GM12878 (cell line): ENCODE data around the gene KLRB1. TPM values are rescaled to one million over a fixed set of nuclear protein-coding genes. Genes with fewer than 3 reads are reported as not detected.
A peak's percentile ranks its signal among the peaks of the same experiment; 100 is the strongest.

Source experiments
- ATAC-seq: fragments of 200-7000 bp; cut with Tn5 transposase; 3 replicates; pipeline ENCODE4 v1.9.1; 2020; ENCODE audit warnings: mild to moderate bottlenecking, moderate library complexity
- BruUV-seq: library from RNA; stranded (reverse); fragments of 400-500 nt; replicated peaks from 2 replicates; lab custom pipeline; 2021; lab: Mats Ljungman, UMichigan
- CTCF ChIA-PET: fragments of 300-600 bp; sonication (Branson Sonifier 250); formaldehyde crosslinking; extraction: SDS; loops from one replicate; lab custom pipeline; 2021; ENCODE audit warnings: inconsistent platforms; lab: Yijun Ruan, JAX
- POLR2A ChIA-PET: fragments of 350-600 bp; formaldehyde crosslinking; extraction: SDS; loops from one replicate; lab custom pipeline; 2021; ENCODE audit warnings: inconsistent platforms; lab: Charles Lee
- RAD21 ChIA-PET: fragments of 300-600 bp; sonication (Branson Sonifier 250); formaldehyde crosslinking; loops from one replicate; lab custom pipeline; 2023; ENCODE audit warnings: antibody characterized with exemption; ENCODE audit not compliant: unreplicated experiment; lab: Charles Lee
- SMC1A ChIA-PET: fragments of 300-600 bp; sonication (Branson Sonifier 250); formaldehyde crosslinking; loops from one replicate; lab custom pipeline; 2023; ENCODE audit not compliant: unreplicated experiment, uncharacterized antibody; lab: Charles Lee
- DNase-seq: peaks from one replicate; pipeline ENCODE4 v3.0.0-alpha.2; 2011; ENCODE audit warnings: low read depth, low spot score
- FAIRE-seq: peaks from 3 replicates; lab custom pipeline; 2011; peaks lifted over from hg19 to GRCh38; lab: Jason Lieb, UNC
- H2AFZ ChIP-seq: 2 replicates; pipeline ENCODE4 v1.6.0; 2011; ENCODE audit warnings: low read depth, low read length, control low read depth; ENCODE audit not compliant: control insufficient read depth
- H3K27ac ChIP-seq: 2 replicates; pipeline ENCODE4 v1.5.1; 2011; ENCODE audit warnings: control low read depth; ENCODE audit not compliant: control insufficient read depth, insufficient read depth
- H3K27me3 ChIP-seq, 2 experiments: replicated peaks in 1 of 2; 2 replicates each; pipeline versions ENCODE4 v1.6.0 to v1.6.1; 2011; ENCODE audit warnings: low read length in 1 of 2; ENCODE audit not compliant: control insufficient read depth in 2 of 2, insufficient read depth in 2 of 2
- H3K36me3 ChIP-seq, 2 experiments: 2 replicates each; pipeline ENCODE4 v1.5.1; 2011; ENCODE audit warnings: low read length in 1 of 2; ENCODE audit not compliant: control insufficient read depth in 2 of 2, insufficient read depth in 2 of 2
- H3K4me1 ChIP-seq: 2 replicates; pipeline ENCODE4 v1.6.1; 2011; ENCODE audit warnings: mild to moderate bottlenecking, low read length, moderate library complexity, mixed read lengths; ENCODE audit not compliant: control insufficient read depth, insufficient read depth
- H3K4me2 ChIP-seq: 2 replicates; pipeline ENCODE4 v1.6.0; 2011; ENCODE audit warnings: control low read depth; ENCODE audit not compliant: control insufficient read depth, insufficient read depth
- H3K4me3 ChIP-seq: fragments of 200-600 bp; sonication (generic); 2 replicates; pipeline ENCODE4 v1.5.1; 2016
- H3K79me2 ChIP-seq: 2 replicates; pipeline ENCODE4 v1.6.0; 2011; ENCODE audit warnings: low read length; ENCODE audit not compliant: control insufficient read depth, insufficient read depth
- H3K9ac ChIP-seq: 2 replicates; pipeline ENCODE4 v1.8.0; 2011; ENCODE audit warnings: low read length, control low read depth, mixed read lengths; ENCODE audit not compliant: control insufficient read depth, insufficient read depth
- H3K9me3 ChIP-seq: replicated peaks from 3 replicates; pipeline ENCODE4 v1.5.1; 2011; ENCODE audit warnings: mild to moderate bottlenecking, low read length; ENCODE audit not compliant: control insufficient read depth, insufficient read depth
- H4K20me1 ChIP-seq: 2 replicates; pipeline ENCODE4 v1.6.0; 2011; ENCODE audit not compliant: control insufficient read depth, insufficient read depth
- BACH1 ChIP-seq: fragments of 450-650 bp; IDR thresholded peaks from 2 replicates; pipeline ENCODE4 v1.6.1; 2017; ENCODE audit warnings: mild to moderate bottlenecking, borderline replicate concordance
- CBFB ChIP-seq: IDR thresholded peaks from 2 replicates; pipeline ENCODE4 v1.6.1; 2016; ENCODE audit warnings: antibody characterized with exemption, low read depth
- GABPA ChIP-seq: IDR thresholded peaks from 2 replicates; pipeline ENCODE4 v1.6.1; 2014; ENCODE audit warnings: antibody characterized with exemption, low read depth, mild to moderate bottlenecking, inconsistent platforms
- GATAD2B ChIP-seq: fragments of 450-650 bp; conservative IDR thresholded peaks from 2 replicates; pipeline ENCODE4 v1.6.1; 2017; ENCODE audit warnings: low read depth, mild to moderate bottlenecking, moderate library complexity
- PAX5 ChIP-seq: IDR thresholded peaks from 2 replicates; pipeline ENCODE4 v1.6.1; 2011; ENCODE audit warnings: low read depth, low read length, borderline replicate concordance
- RAD21 ChIP-seq: IDR thresholded peaks from 2 replicates; pipeline ENCODE4 v1.6.1; 2011; ENCODE audit warnings: mild to moderate bottlenecking, low read depth, low read length, moderate library complexity; ENCODE audit not compliant: insufficient read depth
- SRF ChIP-seq, 2 experiments: IDR thresholded peaks; 2 replicates each; pipeline ENCODE4 v1.6.1; 2011; ENCODE audit warnings: low read depth in 2 of 2, low read length in 2 of 2, mild to moderate bottlenecking in 1 of 2, moderate library complexity in 1 of 2
- WRNIP1 ChIP-seq: IDR thresholded peaks from 2 replicates; pipeline ENCODE4 v1.6.1; 2011; ENCODE audit warnings: low read depth, low read length, improper control_type of control experiment, borderline replicate concordance
- ZNF217 ChIP-seq: fragments of 450-650 bp; IDR thresholded peaks from 2 replicates; pipeline ENCODE4 v1.6.1; 2017; ENCODE audit warnings: antibody characterized with exemption, mild to moderate bottlenecking
- WGBS: methylation state at CpG from one replicate; pipeline ENCODE4 v1.1.6; 2016; ENCODE audit warnings: low lambda C conversion rate; ENCODE audit not compliant: insufficient replicate concordance, insufficient coverage; ENCODE audit errors: missing lambda C conversion rate; 5-methylcytosine and 5-hydroxymethylcytosine counted together
- in situ Hi-C: fragments of 300-500 bp; cut with MboI; formaldehyde crosslinking; loops from 9 replicates; pipeline ENCODE4 v1.14.3; 2018; ENCODE audit warnings: mixed read lengths
- intact Hi-C: fragments of 100-400 bp; cut with micrococcal nuclease; formaldehyde crosslinking; loops from one replicate; pipeline ENCODE4 v1.14.2; 2022; ENCODE audit not compliant: unreplicated experiment
- polyA plus RNA-seq, 11 experiments: library from polyadenylated mRNA; depleted of rRNA in 4 of 11; unstranded in 6 of 11; stranded (reverse) in 5 of 11; fragments of >200 nt; fragmentation: Nextera tagmentation in 4 of 11; fragmentation: Illumina TruSeq in 1 of 11; extraction: Ambion mirVana in 4 of 11; extraction: Trizol in 1 of 11; gene quantifications; 1 replicate in 1 of 11; 2 replicates in 10 of 11; pipeline versions ENCODE4 v1.2.1 to v1.2.3, GENCODE V29; 2011 to 2016; ENCODE audit warnings: inconsistent platforms in 2 of 11, missing spikeins in 2 of 11, low read depth in 1 of 11
- total RNA-seq, 4 experiments: library from RNA; depleted of rRNA in 3 of 4; stranded (reverse); fragments of >200 nt in 3 of 4; fragmentation: Illumina TruSeq in 1 of 4; extraction: Trizol in 1 of 4; gene quantifications; 2 replicates each; pipeline versions ENCODE4 v1.2.1 to v1.2.3, GENCODE V29; 2013 to 2021
- TF ChIP-seq, protein P1 (sequence below): fragments of 450-650 bp; formaldehyde crosslinking; IDR thresholded peaks from 2 replicates; pipeline ENCODE4 v1.4.0; 2022; ENCODE audit warnings: mild to moderate bottlenecking, moderate library complexity
- TF ChIP-seq, protein P2 (sequence below): IDR thresholded peaks from 2 replicates; pipeline ENCODE4 v1.6.1; 2012; ENCODE audit warnings: low read depth, low read length, improper control_type of control experiment
- TF ChIP-seq, protein P3 (sequence below): fragments of 450-650 bp; formaldehyde crosslinking; IDR thresholded peaks from 2 replicates; pipeline ENCODE4 v1.4.0; 2020; ENCODE audit warnings: mild to moderate bottlenecking, moderate library complexity

KLRB1 gene
- total and polyA plus RNA-seq, 10 of the 15 experiments (the other 5 are each of a cell fraction or from before 2014, with no cell fraction given), result not detected

DNA sequence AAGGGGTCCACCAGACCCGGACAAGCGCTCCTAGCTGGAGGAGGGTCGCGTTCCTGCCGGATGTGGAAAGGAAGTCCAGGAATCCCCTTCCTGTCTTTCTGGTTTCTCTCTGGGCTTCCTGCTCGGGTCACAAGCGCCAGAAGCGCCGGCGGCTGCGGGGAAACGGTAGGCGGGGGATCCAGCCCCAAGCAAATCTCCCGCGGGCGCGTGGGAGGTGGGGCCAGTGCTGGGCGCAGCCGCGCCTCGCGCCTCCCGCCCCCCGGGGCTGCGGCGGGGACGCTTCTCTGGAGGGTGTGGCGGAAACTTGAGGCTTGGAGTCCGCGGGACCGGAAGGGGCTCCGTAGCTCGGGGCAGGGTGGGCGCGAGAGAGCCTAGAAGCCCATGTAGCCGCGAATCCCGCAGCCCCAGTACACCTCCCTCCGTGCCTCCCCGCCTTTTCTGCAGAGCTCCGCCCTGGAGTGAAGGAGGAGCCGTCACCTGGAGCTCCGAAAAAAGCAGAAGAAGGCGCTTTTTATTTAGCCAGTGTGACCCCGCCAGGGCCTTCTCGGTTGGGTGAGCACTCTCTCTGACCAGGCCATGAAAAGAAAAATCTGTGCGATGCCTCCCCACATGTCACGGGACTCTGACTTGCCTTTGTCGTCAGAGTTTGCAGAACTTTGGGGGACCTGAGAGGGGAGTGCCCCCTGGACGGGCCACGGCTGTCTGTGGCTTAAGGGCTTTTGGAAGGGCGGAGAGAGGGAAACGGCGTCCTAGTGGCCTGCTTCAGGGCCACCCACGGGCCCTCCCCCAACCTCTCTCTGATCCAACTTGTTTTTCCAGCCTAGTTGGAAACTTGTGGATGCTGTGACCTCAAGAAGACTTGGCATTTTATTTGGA lies 40.3 kb upstream of the KLRB1 start:
- no peaks in the 10 kb centered on the region for H3K27me3 ChIP-seq
- peak; percentile 89 for DNase-seq
- peak overlapping the region; percentile 73 for H3K9ac ChIP-seq
- ChIA-PET SMC1A (interaction anchor here (0.9 to 2.3 kb wide), 11 partner anchors 13 to 292 kb away, joined by 3 to 17 read pairs (median 4); partner anchors contain the start of gene CLEC2D), POLR2A (interaction anchor here (0.6 to 1.5 kb wide), 3 partner anchors 22 to 1678 kb away, joined by 3 to 7 read pairs (median 3); partner anchors contain the start of gene CLEC2D), RAD21 (interaction anchor here (0.7 to 1.9 kb wide), 8 partner anchors 9 to 95 kb away, joined by 3 to 14 read pairs (median 4); partner anchors contain the start of gene CLEC2D), CTCF (interaction anchor here (0.9 to 1.7 kb wide), 7 partner anchors 13 to 95 kb away, joined by 3 to 10 read pairs (median 4); partner anchors contain the start of gene CLEC2D)
- in situ Hi-C loops (loop anchor here (5.0 kb wide), 1 partner anchor 84 kb away; the partner anchor contains the start of gene CLECL1), intact Hi-C loops (loop anchor here (1.0 to 5.0 kb wide), 2 partner anchors 21 to 286 kb away; partner anchors contain the start of gene CLEC2D)
- FAIRE-seq, result peak; percentile 68
- H4K20me1 ChIP-seq, result no peaks in the 10 kb centered on the region
- peak; percentile 88 for ATAC-seq
- peak overlapping the region; percentile 79 for H3K4me3 ChIP-seq
- WGBS, result 1% methylated on average over 55 of the region's 55 CpGs
- peaks cover 3% of the 10 kb centered on the region; the same call in 2 of the 3 replicates for H3K9me3 ChIP-seq
- H3K4me2 ChIP-seq, result peak overlapping the region; percentile 97
- no peak overlapping the region; the same call in 1 of the 2 replicates for H2AFZ ChIP-seq
- H3K36me3 ChIP-seq, result no peaks in the 10 kb centered on the region
- H3K4me1 ChIP-seq, result peaks cover 14% of the 10 kb centered on the region
- H3K79me2 ChIP-seq, result peaks cover 35% of the 10 kb centered on the region
- BruUV-seq, result no TSS peak
- H3K27ac ChIP-seq, result peak overlapping the region; percentile 81
- TF ChIP-seq PAX5 (peak; percentile 98), BACH1 (peak; percentile 13; the same call in 1 of the 2 replicates), CBFB (no peak; the same call in 1 of the 2 replicates), GATAD2B (peak; percentile 61; the same call in 1 of the 2 replicates), WRNIP1 (no peak), ZNF217 (no peak), RAD21 (no peak), GABPA (0 out of 2 replicates have a peak, but pooled peaks have one; percentile 20), SRF (IDR thresholded peaks at IDR 0.05; ENCODE audit: low read depth in 2 of 2, low read length in 2 of 2) (peak in 1 of 2 experiments; percentile 72; a peak in 1 of 4 replicates)
- TF ChIP-seq, protein P1, sequence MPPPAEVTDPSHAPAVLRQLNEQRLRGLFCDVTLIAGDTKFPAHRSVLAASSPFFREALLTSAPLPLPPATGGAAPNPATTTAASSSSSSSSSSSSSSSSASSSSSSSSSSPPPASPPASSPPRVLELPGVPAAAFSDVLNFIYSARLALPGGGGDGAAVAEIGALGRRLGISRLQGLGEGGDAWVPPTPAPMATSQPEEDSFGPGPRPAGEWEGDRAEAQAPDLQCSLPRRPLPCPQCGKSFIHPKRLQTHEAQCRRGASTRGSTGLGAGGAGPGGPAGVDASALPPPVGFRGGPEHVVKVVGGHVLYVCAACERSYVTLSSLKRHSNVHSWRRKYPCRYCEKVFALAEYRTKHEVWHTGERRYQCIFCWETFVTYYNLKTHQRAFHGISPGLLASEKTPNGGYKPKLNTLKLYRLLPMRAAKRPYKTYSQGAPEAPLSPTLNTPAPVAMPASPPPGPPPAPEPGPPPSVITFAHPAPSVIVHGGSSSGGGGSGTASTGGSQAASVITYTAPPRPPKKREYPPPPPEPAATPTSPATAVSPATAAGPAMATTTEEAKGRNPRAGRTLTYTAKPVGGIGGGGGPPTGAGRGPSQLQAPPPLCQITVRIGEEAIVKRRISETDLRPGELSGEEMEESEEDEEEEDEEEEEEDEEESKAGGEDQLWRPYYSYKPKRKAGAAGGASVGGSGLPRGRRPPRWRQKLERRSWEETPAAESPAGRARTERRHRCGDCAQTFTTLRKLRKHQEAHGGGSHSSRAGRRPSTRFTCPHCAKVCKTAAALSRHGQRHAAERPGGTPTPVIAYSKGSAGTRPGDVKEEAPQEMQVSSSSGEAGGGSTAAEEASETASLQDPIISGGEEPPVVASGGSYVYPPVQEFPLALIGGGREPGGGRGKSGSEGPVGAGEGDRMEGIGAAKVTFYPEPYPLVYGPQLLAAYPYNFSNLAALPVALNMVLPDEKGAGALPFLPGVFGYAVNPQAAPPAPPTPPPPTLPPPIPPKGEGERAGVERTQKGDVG (CRISPR knock-in tag), result no peak
- TF ChIP-seq, protein P2, sequence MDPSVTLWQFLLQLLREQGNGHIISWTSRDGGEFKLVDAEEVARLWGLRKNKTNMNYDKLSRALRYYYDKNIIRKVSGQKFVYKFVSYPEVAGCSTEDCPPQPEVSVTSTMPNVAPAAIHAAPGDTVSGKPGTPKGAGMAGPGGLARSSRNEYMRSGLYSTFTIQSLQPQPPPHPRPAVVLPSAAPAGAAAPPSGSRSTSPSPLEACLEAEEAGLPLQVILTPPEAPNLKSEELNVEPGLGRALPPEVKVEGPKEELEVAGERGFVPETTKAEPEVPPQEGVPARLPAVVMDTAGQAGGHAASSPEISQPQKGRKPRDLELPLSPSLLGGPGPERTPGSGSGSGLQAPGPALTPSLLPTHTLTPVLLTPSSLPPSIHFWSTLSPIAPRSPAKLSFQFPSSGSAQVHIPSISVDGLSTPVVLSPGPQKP, result peak; percentile 55; the same call in 1 of the 2 replicates
- TF ChIP-seq, protein P3, sequence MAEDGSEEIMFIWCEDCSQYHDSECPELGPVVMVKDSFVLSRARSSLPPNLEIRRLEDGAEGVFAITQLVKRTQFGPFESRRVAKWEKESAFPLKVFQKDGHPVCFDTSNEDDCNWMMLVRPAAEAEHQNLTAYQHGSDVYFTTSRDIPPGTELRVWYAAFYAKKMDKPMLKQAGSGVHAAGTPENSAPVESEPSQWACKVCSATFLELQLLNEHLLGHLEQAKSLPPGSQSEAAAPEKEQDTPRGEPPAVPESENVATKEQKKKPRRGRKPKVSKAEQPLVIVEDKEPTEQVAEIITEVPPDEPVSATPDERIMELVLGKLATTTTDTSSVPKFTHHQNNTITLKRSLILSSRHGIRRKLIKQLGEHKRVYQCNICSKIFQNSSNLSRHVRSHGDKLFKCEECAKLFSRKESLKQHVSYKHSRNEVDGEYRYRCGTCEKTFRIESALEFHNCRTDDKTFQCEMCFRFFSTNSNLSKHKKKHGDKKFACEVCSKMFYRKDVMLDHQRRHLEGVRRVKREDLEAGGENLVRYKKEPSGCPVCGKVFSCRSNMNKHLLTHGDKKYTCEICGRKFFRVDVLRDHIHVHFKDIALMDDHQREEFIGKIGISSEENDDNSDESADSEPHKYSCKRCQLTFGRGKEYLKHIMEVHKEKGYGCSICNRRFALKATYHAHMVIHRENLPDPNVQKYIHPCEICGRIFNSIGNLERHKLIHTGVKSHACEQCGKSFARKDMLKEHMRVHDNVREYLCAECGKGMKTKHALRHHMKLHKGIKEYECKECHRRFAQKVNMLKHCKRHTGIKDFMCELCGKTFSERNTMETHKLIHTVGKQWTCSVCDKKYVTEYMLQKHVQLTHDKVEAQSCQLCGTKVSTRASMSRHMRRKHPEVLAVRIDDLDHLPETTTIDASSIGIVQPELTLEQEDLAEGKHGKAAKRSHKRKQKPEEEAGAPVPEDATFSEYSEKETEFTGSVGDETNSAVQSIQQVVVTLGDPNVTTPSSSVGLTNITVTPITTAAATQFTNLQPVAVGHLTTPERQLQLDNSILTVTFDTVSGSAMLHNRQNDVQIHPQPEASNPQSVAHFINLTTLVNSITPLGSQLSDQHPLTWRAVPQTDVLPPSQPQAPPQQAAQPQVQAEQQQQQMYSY, result no peak
